ENCODE data around the gene PDE6D. TPM values are rescaled to one million over a fixed set of nuclear protein-coding genes. Genes with fewer than 3 reads are reported as not detected.

The PDE6D gene
- total RNA-seq, 2 experiments from 2014 or later: 25.6 to 27.1 TPM

GRCh38 chr2:231794383-231794782 is 13.3 kb upstream of the PDE6D start:
- no peak overlapping the region for H3K27ac Mint-ChIP-seq
- CTCF ChIA-PET: interaction anchor here (0.6 kb wide), 1 partner anchor 101 kb away, joined by 4 read pairs; no protein-coding TSS in a partner anchor
- intact Hi-C loops (cut with micrococcal nuclease): no loop called here
- peaks cover 8% of the 10 kb centered on the region for H3K4me1 Mint-ChIP-seq (ENCODE audit: low read depth)
- H3K27me3 Mint-ChIP-seq (ENCODE audit: low read depth): no peaks in the 10 kb centered on the region
- no peak overlapping the region for H3K4me3 Mint-ChIP-seq
- no peak for DNase-seq
- H3K36me3 Mint-ChIP-seq (ENCODE audit: low read depth): peaks cover 33% of the 10 kb centered on the region
- no peaks in the 10 kb centered on the region for H3K9me3 Mint-ChIP-seq

DNA sequence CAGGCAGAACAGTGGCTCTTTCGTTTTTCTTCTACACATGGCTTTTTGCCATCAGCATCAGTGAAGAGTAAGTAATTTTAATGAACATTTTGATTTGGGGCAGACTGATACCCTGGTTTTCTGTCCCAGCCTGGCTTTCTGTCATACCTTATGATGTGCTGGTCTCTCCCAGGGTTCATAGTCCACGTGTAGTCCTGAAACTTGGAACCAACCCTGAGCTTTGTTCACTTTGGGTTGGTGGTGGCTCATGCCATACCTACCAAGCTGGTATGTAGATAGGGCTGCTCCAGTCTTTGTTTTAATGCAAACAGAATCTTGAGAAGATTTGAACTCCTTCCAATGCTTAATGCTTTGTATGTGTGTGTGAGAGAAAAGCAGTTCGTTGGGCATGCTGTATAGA is 10.0 kb upstream of the PDE6D start:
- intact Hi-C loops (cut with micrococcal nuclease): no loop called here
- Mint-ChIP-seq H3K27ac (no peak overlapping the region), H3K4me3 (no peak overlapping the region), H3K36me3 (ENCODE audit: low read depth) (peaks cover 26% of the 10 kb centered on the region), H3K9me3 (no peaks in the 10 kb centered on the region), H3K4me1 (ENCODE audit: low read depth) (peaks cover 31% of the 10 kb centered on the region), H3K27me3 (ENCODE audit: low read depth) (no peaks in the 10 kb centered on the region)
- CTCF ChIA-PET: no interaction called here
- DNase-seq: no peak

DNA sequence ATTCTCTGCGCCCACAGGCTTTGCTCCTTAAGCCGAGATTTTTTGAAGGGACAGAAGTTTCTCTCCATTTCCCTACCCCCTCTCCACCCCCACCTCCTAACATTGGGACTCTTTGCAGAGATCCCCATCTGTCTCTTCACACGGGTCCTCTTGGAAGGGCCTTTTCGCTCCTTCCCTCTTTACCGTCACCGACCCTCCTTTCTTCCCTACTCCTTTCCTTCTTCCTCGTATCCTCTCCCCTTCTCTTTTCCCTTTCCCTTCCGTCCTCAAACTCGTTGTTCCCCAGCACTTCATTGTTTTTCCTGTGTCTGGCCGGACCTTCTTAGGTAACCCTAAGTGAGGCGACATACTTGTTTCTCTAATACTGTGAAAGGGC is 5.8 kb upstream of the PDE6D start:
- Mint-ChIP-seq H3K4me3 (peak overlapping the region; percentile 86), H3K4me1 (ENCODE audit: low read depth) (peaks cover 69% of the 10 kb centered on the region), H3K27me3 (ENCODE audit: low read depth) (no peaks in the 10 kb centered on the region), H3K36me3 (ENCODE audit: low read depth) (peaks cover 10% of the 10 kb centered on the region), H3K27ac (peak overlapping the region; percentile 74), H3K9me3 (no peaks in the 10 kb centered on the region)
- no peak for DNase-seq
- CTCF ChIA-PET: interaction anchor here (1.2 kb wide), 1 partner anchor 34 kb away, joined by 3 read pairs; no protein-coding TSS in a partner anchor
- intact Hi-C loops (cut with micrococcal nuclease): loop anchor here (1.0 to 10.0 kb wide), 3 partner anchors 175 to 908 kb away; partner anchors contain the start of genes EIF4E2, GIGYF2 and TIGD1

DNA sequence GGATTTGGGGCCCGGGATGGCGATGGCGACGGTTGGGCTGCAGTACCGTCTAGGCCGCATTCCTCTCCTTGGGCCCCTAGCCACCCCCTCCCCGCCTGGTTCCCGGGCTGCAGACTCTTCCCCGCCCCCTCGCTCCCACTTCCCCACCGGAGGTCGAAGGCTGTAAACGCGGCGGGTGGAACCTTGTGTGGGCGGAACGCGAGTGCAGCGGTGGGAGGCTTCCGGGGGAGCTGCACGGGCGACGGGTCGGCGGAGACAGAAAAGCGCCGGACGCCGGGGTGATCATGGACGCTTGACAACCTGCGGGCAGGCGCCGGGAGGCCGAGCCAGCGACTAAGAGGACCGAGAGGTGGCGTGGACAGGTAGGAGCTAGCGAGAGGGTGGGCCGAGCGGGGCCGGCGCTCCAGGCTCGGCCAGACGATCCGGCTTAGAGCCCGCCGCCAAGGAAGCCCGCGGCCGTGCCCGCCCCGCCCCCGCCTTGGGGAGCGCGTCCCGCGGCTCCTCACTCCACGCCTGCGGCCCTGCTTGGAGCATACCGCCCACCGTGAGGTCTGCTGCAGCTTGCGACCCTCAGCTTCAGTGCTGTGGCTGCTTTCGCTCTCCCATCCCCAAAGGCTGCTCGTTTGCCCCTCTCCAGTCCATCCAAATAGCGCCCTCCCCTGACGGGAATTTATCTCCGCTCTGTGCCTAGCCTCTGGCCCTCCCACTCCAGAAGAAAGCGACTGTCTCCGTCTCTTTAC is 5.3 kb upstream of the PDE6D start, which contains the start of gene COPS7B:
COPS7B (plus strand) TSS at position 269 of the 740 bp plus-strand sequence. CDS start 2,126 bp downstream, outside the sequence.
- Mint-ChIP-seq H3K27me3 (ENCODE audit: low read depth) (no peaks in the 10 kb centered on the region), H3K9me3 (no peaks in the 10 kb centered on the region), H3K4me1 (ENCODE audit: low read depth) (peaks cover 66% of the 10 kb centered on the region), H3K4me3 (peak within 1 kb of the TSS; percentile 86), H3K27ac (peak within 1 kb of the TSS; percentile 84), H3K36me3 (ENCODE audit: low read depth) (peaks cover 6% of the 10 kb centered on the region)
- peak; percentile 88 for DNase-seq
- intact Hi-C loops (cut with micrococcal nuclease): loop anchor here (1.0 to 10.0 kb wide), 3 partner anchors 174 to 908 kb away; partner anchors contain the start of genes EIF4E2, GIGYF2 and TIGD1
- CTCF ChIA-PET: interaction anchor here (1.2 to 2.7 kb wide), 3 partner anchors 10 to 111 kb away, joined by 3 to 11 read pairs (median 6); no protein-coding TSS in a partner anchor

DNA sequence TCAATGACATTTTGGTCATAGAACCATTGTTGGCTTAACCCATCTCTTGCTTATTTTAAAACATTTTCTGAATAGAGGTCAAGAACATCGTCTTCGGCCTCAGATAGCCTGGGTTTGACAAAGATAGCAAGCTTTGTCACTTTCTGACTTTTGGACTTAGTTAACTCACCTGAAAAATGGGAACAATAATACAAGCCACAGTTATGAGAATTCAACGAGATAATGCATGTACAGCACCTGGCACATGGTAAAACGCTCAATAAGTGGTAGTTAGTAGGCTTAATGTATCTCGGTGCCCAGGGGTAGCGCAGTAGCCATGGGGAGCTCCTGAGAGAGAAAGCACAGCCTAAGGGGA is 4.7 kb upstream of the PDE6D start:
- Mint-ChIP-seq H3K27ac (peak overlapping the region; percentile 84), H3K36me3 (ENCODE audit: low read depth) (peaks cover 4% of the 10 kb centered on the region), H3K27me3 (ENCODE audit: low read depth) (no peaks in the 10 kb centered on the region), H3K4me1 (ENCODE audit: low read depth) (peaks cover 64% of the 10 kb centered on the region), H3K9me3 (no peaks in the 10 kb centered on the region), H3K4me3 (peak overlapping the region; percentile 86)
- no peak for DNase-seq
- CTCF ChIA-PET: interaction anchor here (1.2 to 2.7 kb wide), 4 partner anchors 10 to 110 kb away, joined by 3 to 11 read pairs (median 8); no protein-coding TSS in a partner anchor
- intact Hi-C loops (cut with micrococcal nuclease): loop anchor here (1.0 to 10.0 kb wide), 3 partner anchors 173 to 909 kb away; partner anchors contain the start of genes EIF4E2, GIGYF2 and TIGD1

DNA sequence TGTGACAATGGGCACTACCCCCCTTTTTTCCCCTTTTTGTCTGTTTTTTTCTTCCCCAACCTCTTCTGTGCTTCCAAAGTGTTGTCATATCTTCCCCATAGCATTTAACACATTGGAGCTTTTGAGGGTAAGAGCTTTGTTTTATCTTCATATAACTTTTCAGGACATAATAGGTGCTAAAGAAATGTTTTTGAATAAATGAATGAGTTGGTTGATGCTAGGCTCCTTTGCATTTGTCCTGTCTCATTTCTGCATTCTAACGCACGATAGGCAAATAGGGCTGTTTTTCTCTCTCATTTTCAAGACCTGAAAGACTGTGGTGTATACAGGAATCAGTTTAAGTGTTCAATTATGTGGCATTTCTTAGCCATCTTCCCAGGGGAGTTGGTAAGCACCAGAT is 4.3 kb upstream of the PDE6D start:
- intact Hi-C loops (cut with micrococcal nuclease): loop anchor here (10.0 kb wide), 1 partner anchor 909 kb away; the partner anchor contains the start of gene GIGYF2
- CTCF ChIA-PET: interaction anchor here (0.7 to 2.7 kb wide), 4 partner anchors 10 to 110 kb away, joined by 3 to 11 read pairs (median 8); no protein-coding TSS in a partner anchor
- Mint-ChIP-seq H3K4me1 (ENCODE audit: low read depth) (peaks cover 64% of the 10 kb centered on the region), H3K4me3 (peak overlapping the region; percentile 86), H3K27me3 (ENCODE audit: low read depth) (no peaks in the 10 kb centered on the region), H3K27ac (peak overlapping the region; percentile 84), H3K36me3 (ENCODE audit: low read depth) (peaks cover 4% of the 10 kb centered on the region), H3K9me3 (no peaks in the 10 kb centered on the region)
- no peak for DNase-seq

- peak overlapping the region; percentile 92 for H3K4me3 Mint-ChIP-seq
- no peaks in the 10 kb centered on the region for H3K36me3 Mint-ChIP-seq (ENCODE audit: low read depth)
- intact Hi-C loops (cut with micrococcal nuclease): loop anchor here (1.0 to 10.0 kb wide), 11 partner anchors 17 to 913 kb away; partner anchors contain the start of genes DIS3L2, EIF4E2, GIGYF2 and NCL
- CTCF ChIA-PET: interaction anchor here (0.6 kb wide), 2 partner anchors 71 to 1758 kb away, joined by 3 read pairs; no protein-coding TSS in a partner anchor
- DNase-seq: peak; percentile 50
- no peaks in the 10 kb centered on the region for H3K27me3 Mint-ChIP-seq (ENCODE audit: low read depth)
- peaks cover 51% of the 10 kb centered on the region for H3K4me1 Mint-ChIP-seq (ENCODE audit: low read depth)
- H3K27ac Mint-ChIP-seq: peak overlapping the region; percentile 96
- H3K9me3 Mint-ChIP-seq: no peaks in the 10 kb centered on the region
Measured at GRCh38 chr2:231781798-231782726, 980 bp upstream of the PDE6D start.

DNA sequence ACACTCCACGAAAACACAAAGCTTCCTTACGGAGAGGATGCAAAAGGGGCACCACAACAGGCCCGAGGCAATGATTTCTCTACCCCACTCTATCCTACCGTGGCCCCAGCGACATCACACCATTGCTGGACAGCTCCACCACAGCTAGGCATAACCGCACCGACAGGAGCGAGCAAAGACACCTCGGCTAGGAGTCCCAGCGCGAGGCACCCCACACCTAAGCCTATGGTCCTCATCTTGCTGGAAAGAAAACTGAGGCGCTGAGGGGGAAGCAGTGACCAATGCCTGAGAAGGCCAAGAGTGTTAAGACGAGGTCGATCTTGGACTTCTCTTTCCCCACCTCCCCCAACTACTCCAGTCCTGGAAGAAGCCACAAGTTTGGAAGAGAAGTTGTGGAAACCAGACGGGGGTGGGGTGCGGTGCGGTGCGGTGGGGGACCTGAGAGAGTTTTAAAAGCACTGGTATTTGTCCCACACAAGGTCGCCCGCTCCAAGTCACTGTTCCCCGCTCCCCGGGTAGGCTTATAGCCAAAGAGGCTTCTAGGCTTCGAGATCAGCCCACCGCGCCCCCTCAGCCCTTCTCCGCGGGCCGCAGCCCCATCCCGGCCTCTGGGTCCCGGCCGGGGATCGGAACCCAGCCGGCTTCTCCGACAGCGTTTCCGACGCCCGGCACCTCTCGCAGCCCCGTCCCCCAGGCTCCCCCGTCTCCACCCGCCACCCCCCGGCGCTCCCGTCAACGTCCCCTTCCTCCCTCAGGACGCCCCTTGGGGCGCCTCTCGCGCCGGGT is 766 bp downstream of the PDE6D start:
- peaks cover 40% of the 10 kb centered on the region for H3K4me1 Mint-ChIP-seq (ENCODE audit: low read depth)
- peak overlapping the region; percentile 92 for H3K4me3 Mint-ChIP-seq
- no peak overlapping the region for H3K27ac Mint-ChIP-seq
- no peaks in the 10 kb centered on the region for H3K36me3 Mint-ChIP-seq (ENCODE audit: low read depth)
- intact Hi-C loops (cut with micrococcal nuclease): loop anchor here (5.0 to 10.0 kb wide), 2 partner anchors 537 to 914 kb away; partner anchors contain the start of gene GIGYF2
- peak; percentile 45 for DNase-seq
- no peaks in the 10 kb centered on the region for H3K27me3 Mint-ChIP-seq (ENCODE audit: low read depth)
- H3K9me3 Mint-ChIP-seq: no peaks in the 10 kb centered on the region
- CTCF ChIA-PET: interaction anchor here (0.6 to 2.1 kb wide), 4 partner anchors 13 to 105 kb away, joined by 3 to 10 read pairs (median 4); no protein-coding TSS in a partner anchor

GRCh38 chr2:231769170-231770136 is 11.6 kb downstream of the PDE6D start:
- CTCF ChIA-PET: interaction anchor here (0.6 kb wide), 2 partner anchors 9 to 669 kb away, joined by 3 read pairs; no protein-coding TSS in a partner anchor
- no peak overlapping the region for H3K27ac Mint-ChIP-seq
- DNase-seq: no peak
- intact Hi-C loops (cut with micrococcal nuclease): no loop called here
- H3K4me3 Mint-ChIP-seq: no peak overlapping the region
- H3K36me3 Mint-ChIP-seq (ENCODE audit: low read depth): no peaks in the 10 kb centered on the region
- peaks cover 21% of the 10 kb centered on the region for H3K4me1 Mint-ChIP-seq (ENCODE audit: low read depth)
- no peaks in the 10 kb centered on the region for H3K27me3 Mint-ChIP-seq (ENCODE audit: low read depth)
- H3K9me3 Mint-ChIP-seq: no peaks in the 10 kb centered on the region

DNA sequence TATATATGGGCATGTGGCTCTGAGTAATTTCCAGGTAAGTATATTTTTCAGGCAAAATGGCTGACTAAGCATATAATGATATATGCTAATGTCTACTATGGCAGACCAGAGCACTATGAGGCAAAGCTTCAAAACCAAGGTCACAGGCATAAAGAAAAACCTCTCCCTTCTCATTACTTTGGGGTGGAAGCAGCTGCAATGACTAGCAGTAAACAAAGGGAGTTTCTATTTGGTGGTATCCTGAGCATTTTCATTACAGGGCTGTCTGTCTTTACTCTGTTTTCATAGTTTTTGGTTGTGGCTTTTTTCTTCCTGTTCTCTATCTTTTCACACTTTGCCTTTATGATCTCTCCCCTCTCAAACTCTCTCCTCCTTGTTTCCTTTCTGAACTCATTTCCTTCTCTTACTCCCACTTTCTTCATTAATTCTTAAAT is 15.6 kb downstream of the PDE6D start:
- Mint-ChIP-seq H3K4me1 (ENCODE audit: low read depth) (peaks cover 21% of the 10 kb centered on the region), H3K27me3 (ENCODE audit: low read depth) (no peaks in the 10 kb centered on the region), H3K27ac (no peak overlapping the region), H3K9me3 (no peaks in the 10 kb centered on the region), H3K4me3 (no peak overlapping the region), H3K36me3 (ENCODE audit: low read depth) (peaks cover 5% of the 10 kb centered on the region)
- intact Hi-C loops (cut with micrococcal nuclease): loop anchor here (1.0 kb wide), 1 partner anchor 16 kb away; the partner anchor contains the start of gene PDE6D
- CTCF ChIA-PET: interaction anchor here (1.3 kb wide), 1 partner anchor 12 kb away, joined by 3 read pairs; no protein-coding TSS in a partner anchor
- no peak for DNase-seq

Data from activated naive CD4-positive, alpha-beta T cell treated with anti-CD3 and anti-CD28 coated beads for 36 hours (primary cell).